OCI-LY7 (cell line): ENCODE results near the gene GFER. TPM values are rescaled to one million over a fixed set of nuclear protein-coding genes. Genes with fewer than 3 reads are reported as not detected.

ENCODE experiments used
- BruUV-seq: library from RNA; stranded (reverse); fragments of 400-500 nt; replicated peaks from 2 replicates; lab custom pipeline; 2021; lab: Mats Ljungman, UMichigan
- CTCF ChIA-PET: fragments of 300-600 bp; sonication (Branson Sonifier 250); formaldehyde crosslinking; loops from one replicate; lab custom pipeline; 2022; ENCODE audit warnings: antibody characterized with exemption; ENCODE audit not compliant: unreplicated experiment; lab: Charles Lee
- POLR2A ChIA-PET: fragments of 300-600 bp; sonication (Branson Sonifier 250); formaldehyde crosslinking; loops from one replicate; lab custom pipeline; 2022; ENCODE audit warnings: antibody characterized with exemption; lab: Charles Lee
- DNase-seq: peaks from one replicate; pipeline ENCODE4 v3.0.0-alpha.2; 2015; ENCODE audit warnings: low spot score
- H2AFZ ChIP-seq: fragments of 200-600 bp; sonication (generic), shearing (Covaris generic); 2 replicates; pipeline ENCODE4 v1.6.1; 2014; ENCODE audit warnings: mild to moderate bottlenecking, antibody characterized with exemption, low read length, moderate library complexity
- H3K27ac ChIP-seq: fragments of 200-600 bp; sonication (generic); 2 replicates; pipeline ENCODE4 v1.5.1; 2014; ENCODE audit warnings: mixed run types, low read depth, mild to moderate bottlenecking, moderate library complexity, low read length, inconsistent platforms; ENCODE audit not compliant: poor library complexity, severe bottlenecking
- H3K36me3 ChIP-seq: fragments of 200-600 bp; sonication (generic); 2 replicates; pipeline ENCODE4 v1.6.1; 2014; ENCODE audit warnings: mild to moderate bottlenecking, antibody characterized with exemption, low read length, moderate library complexity, mixed read lengths; ENCODE audit not compliant: insufficient read depth
- H3K4me1 ChIP-seq: fragments of 200-600 bp; sonication (generic); 2 replicates; pipeline ENCODE4 v1.5.1; 2014; ENCODE audit warnings: mild to moderate bottlenecking, low read length; ENCODE audit not compliant: insufficient read depth, poor library complexity, severe bottlenecking
- H3K4me2 ChIP-seq: fragments of 200-600 bp; sonication (generic); 2 replicates; pipeline ENCODE4 v1.6.1; 2014; ENCODE audit warnings: mild to moderate bottlenecking, low read length
- H3K4me3 ChIP-seq: fragments of 200-600 bp; sonication (generic); 2 replicates; pipeline ENCODE4 v1.5.1; 2014; ENCODE audit warnings: mild to moderate bottlenecking, low read depth, low read length; ENCODE audit not compliant: poor library complexity, severe bottlenecking
- H3K79me2 ChIP-seq: fragments of 200-600 bp; sonication (generic); 2 replicates; pipeline ENCODE4 v1.6.1; 2016; ENCODE audit warnings: low read depth, mild to moderate bottlenecking, low read length, moderate library complexity, mixed read lengths; ENCODE audit not compliant: insufficient read depth
- H3K9me2 ChIP-seq: fragments of 200-600 bp; sonication (generic); 2 replicates; pipeline ENCODE4 v1.6.1; 2016; ENCODE audit warnings: mild to moderate bottlenecking, low read length, mixed read lengths; ENCODE audit not compliant: insufficient read depth
- H3K9me3 ChIP-seq: fragments of 200-600 bp; sonication (generic); 2 replicates; pipeline ENCODE4 v1.6.1; 2014; ENCODE audit warnings: mild to moderate bottlenecking, mixed run types, low read length, mixed read lengths
- H4K20me1 ChIP-seq: fragments of 200-600 bp; sonication (generic); 2 replicates; pipeline ENCODE4 v1.6.1; 2014; ENCODE audit warnings: mild to moderate bottlenecking, antibody characterized with exemption, low read length, moderate library complexity, mixed read lengths; ENCODE audit not compliant: insufficient read depth
- CTCF ChIP-seq: fragments of 200-600 bp; sonication (generic); conservative IDR thresholded peaks from 2 replicates; pipeline ENCODE4 v1.5.1; 2014; ENCODE audit warnings: mild to moderate bottlenecking, antibody characterized with exemption, low read length, moderate library complexity, mixed read lengths
- EZH2phosphoT487 ChIP-seq: fragments of 200-600 bp; sonication (generic); IDR thresholded peaks from 2 replicates; pipeline ENCODE4 v1.6.1; 2018; ENCODE audit warnings: low read depth, borderline replicate concordance, mild to moderate bottlenecking, mixed run types, antibody characterized with exemption, low read length, moderate library complexity, mixed read lengths
- intact Hi-C: fragments of 100-400 bp; cut with micrococcal nuclease; formaldehyde crosslinking; loops from one replicate; pipeline ENCODE4 v1.10.0; 2022; ENCODE audit not compliant: unreplicated experiment
- total RNA-seq, 2 experiments: library from RNA; depleted of rRNA in 1 of 2; stranded (reverse); fragments of >200 nt in 1 of 2; shearing (Covaris generic) in 1 of 2; gene quantifications; 2 replicates each; pipeline ENCODE4 v1.2.3, GENCODE V29; 2014 to 2022

GFER gene
- total RNA-seq, 2 experiments from 2014 or later, result 32.3 to 40.2 TPM

DNA sequence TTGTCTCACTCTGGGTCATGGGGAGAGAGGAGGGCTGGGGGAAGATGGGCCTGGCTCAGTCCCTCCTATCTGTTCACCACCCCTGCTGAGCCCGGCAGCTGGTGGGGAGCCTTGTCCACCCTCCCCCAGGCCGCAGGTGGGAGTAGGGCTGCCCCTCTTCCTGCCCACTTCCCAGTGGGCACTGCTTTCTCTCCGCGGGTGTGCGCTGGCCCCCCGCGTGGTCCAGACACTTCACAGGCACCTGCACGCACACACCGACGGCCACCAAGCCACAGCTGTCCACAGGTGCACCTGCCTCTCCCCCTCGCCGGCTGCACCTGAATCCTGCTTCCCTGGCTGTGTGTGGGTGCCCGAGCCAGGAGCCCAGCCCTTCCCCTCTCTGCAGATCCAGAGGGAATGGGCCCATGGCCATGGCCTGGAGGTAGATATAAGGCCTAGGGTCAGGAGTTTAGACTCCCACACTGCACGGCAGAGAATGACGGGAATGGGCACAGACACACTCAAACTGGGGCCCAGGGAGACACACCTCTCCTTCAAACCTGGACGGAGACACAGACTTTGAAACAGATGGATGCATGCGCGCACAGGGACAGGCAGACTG is 44.7 kb downstream of the GFER start:
- H3K36me3 ChIP-seq, result no peaks in the 10 kb centered on the region
- H3K9me3 ChIP-seq, result no peaks in the 10 kb centered on the region
- H3K4me3 ChIP-seq, result no peak overlapping the region
- no peak overlapping the region for H2AFZ ChIP-seq
- ChIA-PET CTCF (no interaction called here), POLR2A (no interaction called here)
- intact Hi-C loops, result no loop called here
- no peak overlapping the region for H3K27ac ChIP-seq
- no peak for DNase-seq
- H4K20me1 ChIP-seq, result no peaks in the 10 kb centered on the region
- H3K9me2 ChIP-seq, result no peaks in the 10 kb centered on the region
- no peaks in the 10 kb centered on the region for H3K79me2 ChIP-seq
- peaks cover 2% of the 10 kb centered on the region for H3K4me1 ChIP-seq
- no TSS peak for BruUV-seq
- TF ChIP-seq EZH2phosphoT487 (no peak), CTCF (no peak)
- H3K4me2 ChIP-seq, result no peak overlapping the region

DNA sequence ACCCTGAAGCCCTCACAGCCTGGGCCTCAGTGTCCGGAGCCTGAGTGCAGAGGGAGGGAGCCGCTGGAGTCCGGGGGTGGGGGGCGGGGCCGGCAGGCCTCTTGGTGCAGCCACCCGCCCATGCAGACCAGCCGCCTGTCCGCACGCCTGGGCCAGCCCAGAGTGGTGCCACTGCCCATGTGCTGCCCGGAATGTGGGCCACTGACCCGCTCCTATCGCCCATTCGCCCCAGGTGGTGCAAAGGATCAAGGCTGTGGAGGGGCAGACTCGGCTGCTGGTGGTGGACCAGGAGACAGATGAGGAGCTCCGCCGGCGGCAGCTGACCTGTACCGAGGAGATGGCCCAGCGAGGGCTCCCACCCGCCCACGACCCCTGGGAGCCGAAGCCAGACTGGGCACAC is 45.4 kb downstream of the GFER start:
- no peaks in the 10 kb centered on the region for H3K4me1 ChIP-seq
- H3K79me2 ChIP-seq, result no peaks in the 10 kb centered on the region
- H3K9me2 ChIP-seq, result no peaks in the 10 kb centered on the region
- H3K36me3 ChIP-seq, result no peaks in the 10 kb centered on the region
- CTCF ChIA-PET, result no interaction called here
- no peaks in the 10 kb centered on the region for H3K9me3 ChIP-seq
- intact Hi-C loops, result no loop called here
- no peak overlapping the region for H3K4me2 ChIP-seq
- no peak overlapping the region for H3K27ac ChIP-seq
- no peak for TF ChIP-seq EZH2phosphoT487
- TF ChIP-seq CTCF, result no peak
- no TSS peak for BruUV-seq
- no peak overlapping the region for H2AFZ ChIP-seq
- no peaks in the 10 kb centered on the region for H4K20me1 ChIP-seq
- H3K4me3 ChIP-seq, result no peak overlapping the region
- no peak for DNase-seq
- POLR2A ChIA-PET, result no interaction called here

DNA sequence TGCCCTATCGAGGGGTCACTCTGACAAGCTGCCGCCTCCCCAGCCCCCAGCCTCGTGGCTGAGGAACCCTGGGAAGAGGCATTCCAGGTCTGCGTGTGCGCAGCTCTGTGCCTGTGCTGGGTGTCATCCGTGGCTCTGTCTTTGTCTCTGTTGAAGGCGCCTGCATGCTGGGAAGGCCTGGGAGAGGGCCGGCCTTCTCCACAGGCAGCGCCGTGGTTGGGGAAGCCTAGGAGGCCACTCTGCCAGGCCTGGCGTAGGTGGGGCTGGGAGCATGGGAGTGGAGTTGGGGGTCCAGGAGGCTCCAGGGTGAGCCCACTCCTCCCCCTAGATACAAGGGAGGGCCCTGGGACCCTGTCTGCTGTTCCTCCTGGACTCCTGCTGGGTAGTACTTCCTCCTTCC is 46.0 kb downstream of the GFER start:
- BruUV-seq, result no TSS peak
- no peaks in the 10 kb centered on the region for H3K36me3 ChIP-seq

More for the DNA sequence above, 46.0 kb downstream of the GFER start:
- Histone ChIP-seq H3K4me3 (no peak overlapping the region), H3K9me3 (no peaks in the 10 kb centered on the region), H3K27ac (no peak overlapping the region), H3K79me2 (no peaks in the 10 kb centered on the region), H3K4me1 (no peaks in the 10 kb centered on the region), H2AFZ (no peak overlapping the region), H3K4me2 (no peak overlapping the region), H4K20me1 (no peaks in the 10 kb centered on the region), H3K9me2 (no peaks in the 10 kb centered on the region)
- TF ChIP-seq EZH2phosphoT487 (no peak), CTCF (no peak)
- no peak for DNase-seq
- intact Hi-C loops, result no loop called here
- ChIA-PET POLR2A (no interaction called here), CTCF (no interaction called here)
